OCI-LY1 (cell line): ENCODE measurements around the gene RSL24D1.

Experiments
- H2AFZ ChIP-seq: fragments of 200-600 bp; sonication (generic), shearing (Covaris generic); 2 replicates; pipeline ENCODE4 v1.6.0; 2014; ENCODE audit warnings: antibody characterized with exemption, mild to moderate bottlenecking, low read length
- H3F3A ChIP-seq: fragments of 200-600 bp; sonication (generic), shearing (Covaris generic); 2 replicates; pipeline ENCODE4 v1.6.0; 2014; ENCODE audit warnings: mild to moderate bottlenecking, antibody characterized with exemption, low read length, moderate library complexity; ENCODE audit not compliant: insufficient read depth
- H3K27ac ChIP-seq: fragments of 200-600 bp; sonication (generic); 2 replicates; pipeline ENCODE4 v1.5.1; 2014; ENCODE audit warnings: low read length, mixed run types, mild to moderate bottlenecking, low read depth; ENCODE audit not compliant: poor library complexity, severe bottlenecking
- H3K27me3 ChIP-seq: fragments of 200-600 bp; sonication (generic); 2 replicates; pipeline ENCODE4 v1.6.0; 2014; ENCODE audit warnings: antibody characterized with exemption, mild to moderate bottlenecking, low read length, moderate library complexity; ENCODE audit not compliant: insufficient read depth
- H3K36me3 ChIP-seq: fragments of 200-600 bp; sonication (generic); 2 replicates; pipeline ENCODE4 v1.6.1; 2014; ENCODE audit warnings: mild to moderate bottlenecking, antibody characterized with exemption, low read length, moderate library complexity, mixed read lengths; ENCODE audit not compliant: insufficient read depth
- H3K4me1 ChIP-seq: fragments of 200-600 bp; sonication (generic); 2 replicates; pipeline ENCODE4 v1.5.1; 2014; ENCODE audit warnings: mild to moderate bottlenecking, low read length, moderate library complexity; ENCODE audit not compliant: insufficient read depth, severe bottlenecking
- H3K4me2 ChIP-seq: fragments of 200-600 bp; sonication (generic), shearing (Covaris generic); 2 replicates; pipeline ENCODE4 v1.6.1; 2014; ENCODE audit warnings: low read length
- H3K4me3 ChIP-seq: fragments of 200-600 bp; sonication (generic); 2 replicates; pipeline ENCODE4 v1.5.1; 2014; ENCODE audit warnings: low read length, low read depth, mild to moderate bottlenecking, mixed read lengths; ENCODE audit not compliant: poor library complexity, severe bottlenecking
- H3K79me2 ChIP-seq: fragments of 200-600 bp; shearing (Covaris generic); 2 replicates; pipeline ENCODE4 v1.6.1; 2016; ENCODE audit warnings: mixed run types, low read length, mixed read lengths; ENCODE audit not compliant: insufficient read depth
- H3K9ac ChIP-seq: fragments of 200-600 bp; sonication (generic), shearing (Covaris generic); 2 replicates; pipeline ENCODE4 v1.6.1; 2014; ENCODE audit warnings: mild to moderate bottlenecking, low read length, mixed read lengths
- H3K9me2 ChIP-seq: fragments of 200-600 bp; sonication (generic), shearing (Covaris generic); 2 replicates; pipeline ENCODE4 v1.6.1; 2014; ENCODE audit warnings: low read depth, mild to moderate bottlenecking, low read length, mixed read lengths
- H3K9me3 ChIP-seq: fragments of 200-600 bp; shearing (Covaris generic); 2 replicates; pipeline ENCODE4 v1.6.1; 2014; ENCODE audit warnings: low read length, mixed read lengths
- H4K20me1 ChIP-seq: fragments of 200-600 bp; sonication (generic), shearing (Covaris generic); 2 replicates; pipeline ENCODE4 v1.6.0; 2016; ENCODE audit warnings: mild to moderate bottlenecking, low read length; ENCODE audit not compliant: insufficient read depth
- CTCF ChIP-seq: fragments of 200-600 bp; sonication (generic), shearing (Covaris generic); IDR thresholded peaks from 2 replicates; pipeline ENCODE4 v1.5.1; 2017; ENCODE audit warnings: mild to moderate bottlenecking, antibody characterized with exemption, low read length, moderate library complexity, mixed read lengths
- EZH2 ChIP-seq: fragments of 200-600 bp; sonication (generic), shearing (Covaris generic); IDR thresholded peaks from 2 replicates; pipeline ENCODE4 v1.8.0; 2017; ENCODE audit warnings: borderline replicate concordance, mixed run types, mild to moderate bottlenecking, antibody characterized with exemption, low read length, moderate library complexity, mixed read lengths

RSL24D1 gene

DNA sequence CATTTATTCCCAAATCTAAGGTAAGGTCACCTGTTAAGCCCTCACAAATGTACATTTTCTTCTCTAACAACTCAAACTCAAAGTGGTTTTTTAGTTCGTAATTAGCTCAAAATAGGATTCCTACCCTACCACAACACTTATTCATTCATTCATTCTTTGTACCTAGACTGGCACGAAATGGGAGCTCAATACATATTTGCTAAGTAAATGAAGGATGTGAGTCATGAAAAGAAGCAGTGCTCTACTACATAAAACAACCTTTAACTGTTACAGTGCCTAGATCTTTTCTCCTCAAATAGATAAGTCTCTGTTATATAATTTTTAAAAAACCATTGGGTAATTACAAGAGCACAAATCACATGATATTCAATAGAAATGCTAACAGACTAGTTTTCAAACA, 13.1 kb downstream of the RSL24D1 start:
- Histone ChIP-seq H3K4me2 (no peak overlapping the region), H3K36me3 (peaks cover 93% of the 10 kb centered on the region), H3K9ac (no peak overlapping the region), H3K4me3 (no peak overlapping the region), H3K27ac (no peak overlapping the region), H3K9me2 (no peaks in the 10 kb centered on the region), H2AFZ (no peak overlapping the region), H4K20me1 (no peaks in the 10 kb centered on the region), H3K27me3 (no peaks in the 10 kb centered on the region), H3K79me2 (peaks cover 34% of the 10 kb centered on the region), H3K4me1 (no peaks in the 10 kb centered on the region), H3K9me3 (no peaks in the 10 kb centered on the region), H3F3A (no peaks in the 10 kb centered on the region)
- no peak for TF ChIP-seq CTCF
- no peak for TF ChIP-seq EZH2

GRCh38 chr15:55179141-55179540, 17.6 kb downstream of the RSL24D1 start:
- Histone ChIP-seq H3K4me3 (no peak overlapping the region), H3K4me2 (no peak overlapping the region), H3K27me3 (no peaks in the 10 kb centered on the region), H3K79me2 (no peaks in the 10 kb centered on the region), H2AFZ (no peak overlapping the region), H3K9me2 (no peaks in the 10 kb centered on the region), H4K20me1 (no peaks in the 10 kb centered on the region), H3K36me3 (peaks cover 59% of the 10 kb centered on the region), H3K4me1 (no peaks in the 10 kb centered on the region), H3K9me3 (no peaks in the 10 kb centered on the region), H3K9ac (no peak overlapping the region), H3F3A (no peaks in the 10 kb centered on the region), H3K27ac (no peak overlapping the region)
- no peak for TF ChIP-seq EZH2
- TF ChIP-seq CTCF, result no peak

GRCh38 chr15:55170361-55170760, 26.4 kb downstream of the RSL24D1 start:
- H3K9me3 ChIP-seq, result no peaks in the 10 kb centered on the region
- TF ChIP-seq EZH2 (no peak), CTCF (no peak)
- H3F3A ChIP-seq, result no peaks in the 10 kb centered on the region
- no peak overlapping the region for H2AFZ ChIP-seq
- no peaks in the 10 kb centered on the region for H3K4me1 ChIP-seq
- H3K9me2 ChIP-seq, result no peaks in the 10 kb centered on the region
- no peak overlapping the region for H3K27ac ChIP-seq
- H3K27me3 ChIP-seq, result no peaks in the 10 kb centered on the region
- H3K36me3 ChIP-seq, result no peaks in the 10 kb centered on the region
- no peaks in the 10 kb centered on the region for H4K20me1 ChIP-seq
- H3K4me3 ChIP-seq, result no peak overlapping the region
- no peaks in the 10 kb centered on the region for H3K79me2 ChIP-seq
- H3K4me2 ChIP-seq, result no peak overlapping the region
- no peak overlapping the region for H3K9ac ChIP-seq
